ENCODE measurements around the gene TMEM44. TPM values are rescaled to one million over a fixed set of nuclear protein-coding genes. Genes with fewer than 3 reads are reported as not detected.

Gene TMEM44
- total RNA-seq: 62.2 and 67.8 TPM in 2 replicates

GRCh38 chr3:194633349-194634004 is at the start of gene TMEM44:
TMEM44 (minus strand) TSS chr3:194633419; CDS start chr3:194633215, 204 bp downstream.

DNA sequence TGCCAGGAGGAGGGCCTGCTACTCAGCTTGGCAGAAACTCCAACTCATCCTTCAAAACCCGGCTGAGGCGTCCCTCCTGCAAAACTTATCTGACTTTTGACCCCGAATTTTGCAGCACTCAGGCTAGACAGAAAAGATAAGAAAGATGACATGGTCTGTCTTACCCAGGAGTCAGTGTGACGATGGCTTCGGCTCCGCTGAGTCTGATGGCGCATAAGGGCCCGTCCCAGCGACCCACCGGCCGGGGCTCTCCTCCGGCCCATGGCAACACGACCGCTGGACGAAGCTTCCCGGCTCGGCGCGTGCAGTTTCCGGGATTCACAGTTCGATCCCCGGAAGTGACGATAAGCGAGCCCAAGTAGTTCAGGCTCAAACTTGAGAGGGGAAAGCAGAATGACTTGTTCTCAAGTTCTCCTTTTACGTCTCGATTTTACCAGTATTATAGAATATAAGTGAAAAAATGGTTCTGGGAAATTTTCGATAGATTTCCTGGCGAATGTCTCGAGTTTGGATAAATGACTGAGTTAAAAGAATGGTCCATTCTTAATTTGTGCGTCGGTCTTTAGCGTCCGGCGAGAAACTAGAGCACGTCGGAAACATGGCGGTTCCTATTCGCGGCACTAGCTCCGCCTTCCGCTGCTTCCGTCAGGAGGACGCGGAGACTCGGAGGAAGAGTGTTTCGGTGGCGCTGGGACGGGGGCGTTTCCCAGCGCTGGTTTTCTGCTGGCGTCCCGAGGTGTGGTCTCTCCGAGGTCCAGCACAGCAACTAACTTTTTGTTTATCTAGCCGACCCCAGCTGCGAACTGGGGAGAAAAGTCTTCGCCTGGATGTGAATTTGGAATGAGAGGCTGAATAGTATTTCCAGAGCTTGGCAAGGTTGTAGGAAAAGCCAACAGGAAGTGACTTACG is 38.9 kb upstream of the TMEM44 start, which contains the start of gene LSG1:
Gene LSG1 (minus strand): TSS at position 292 of the 909 bp plus-strand sequence. CDS start 29 bp downstream, at position 263.

Other genes starting within 250 kb of the TMEM44 start
- 0.06 TPM in 1 of 2 replicates, not detected in the other for gene GP5, start 234.2 kb downstream of the TMEM44 start, total RNA-seq
- 39.0 and 155 TPM in 2 replicates for gene ATP13A3, start 146.4 kb downstream of the TMEM44 start, total RNA-seq
- 62.3 and 83.5 TPM in 2 replicates for gene LSG1, start 38.8 kb upstream of the TMEM44 start, total RNA-seq
- gene FAM43A, start 52.5 kb upstream of the TMEM44 start, total RNA-seq: 185 and 261 TPM in 2 replicates